Fibroblast of lung (primary cell): ENCODE data around the gene SPATA21. TPM values are rescaled to one million over a fixed set of nuclear protein-coding genes. Genes with fewer than 3 reads are reported as not detected.

Experiments used
- DNase-seq, 2 donors: peaks; one replicate each; pipeline versions ENCODE4 v3.0.0 to v3.0.0-alpha.2; 2010; ENCODE audit warnings: low read depth in 2 of 2
- H2AFZ ChIP-seq: 2 replicates; pipeline ENCODE4 v1.5.1; 2012; ENCODE audit warnings: low read length, control low read depth, inconsistent platforms
- H3K27ac ChIP-seq: 2 replicates; pipeline ENCODE4 v1.5.1; 2011; ENCODE audit warnings: low read length, control low read depth; ENCODE audit not compliant: insufficient read depth
- H3K27me3 ChIP-seq: 2 replicates; pipeline ENCODE4 v1.5.1; 2011; ENCODE audit warnings: mild to moderate bottlenecking, low read length; ENCODE audit not compliant: control insufficient read depth, insufficient read depth
- H3K36me3 ChIP-seq: 2 replicates; pipeline ENCODE4 v1.5.1; 2011; ENCODE audit warnings: low read length; ENCODE audit not compliant: control insufficient read depth, insufficient read depth
- H3K4me1 ChIP-seq: 2 replicates; pipeline ENCODE4 v1.5.1; 2011; ENCODE audit warnings: low read length; ENCODE audit not compliant: control insufficient read depth, insufficient read depth; ENCODE audit errors: extremely low read depth
- H3K4me2 ChIP-seq: 2 replicates; pipeline ENCODE4 v1.5.1; 2011; ENCODE audit warnings: low read length, control low read depth; ENCODE audit not compliant: insufficient read depth; ENCODE audit errors: extremely low read depth
- H3K4me3 ChIP-seq, 4 experiments: fragments of 200-600 bp in 1 of 4; sonication (generic) in 1 of 4; replicated peaks in 1 of 4; 2 replicates each; pipeline ENCODE4 v1.5.1; 2011 to 2016; ENCODE audit warnings: low read length in 4 of 4, low read depth in 3 of 4, mild to moderate bottlenecking in 3 of 4, control low read depth in 2 of 4, inconsistent platforms in 1 of 4, mixed read lengths in 1 of 4; ENCODE audit not compliant: insufficient read depth in 1 of 4; ENCODE audit errors: control extremely low read depth in 1 of 4
- H3K79me2 ChIP-seq: 2 replicates; pipeline ENCODE4 v1.5.1; 2012; ENCODE audit warnings: mild to moderate bottlenecking, low read length, inconsistent platforms; ENCODE audit not compliant: control insufficient read depth, insufficient read depth
- H3K9ac ChIP-seq: 2 replicates; pipeline ENCODE4 v1.5.1; 2011; ENCODE audit warnings: mild to moderate bottlenecking, low read length, control low read depth; ENCODE audit not compliant: insufficient read depth
- H3K9me3 ChIP-seq: 2 replicates; pipeline ENCODE4 v1.5.1; 2012; ENCODE audit warnings: low read depth, low read length; ENCODE audit not compliant: control insufficient read depth, insufficient read depth
- H4K20me1 ChIP-seq: 2 replicates; pipeline ENCODE4 v1.5.1; 2011; ENCODE audit warnings: low read length; ENCODE audit not compliant: control insufficient read depth, insufficient read depth; ENCODE audit errors: extremely low read depth
- EZH2 ChIP-seq: IDR thresholded peaks from 2 replicates; pipeline ENCODE4 v1.5.1; 2012; ENCODE audit warnings: low read length, control low read depth, mild to moderate bottlenecking; ENCODE audit errors: missing control alignments
- polyA plus RNA-seq, 2 donors: library from polyadenylated mRNA; depleted of rRNA in 1 of 2; stranded (reverse) in 1 of 2; unstranded in 1 of 2; fragments of >200 nt; gene quantifications; 2 replicates each; pipeline ENCODE4 v1.2.1, GENCODE V29; 2011 to 2012; ENCODE audit warnings: missing spikeins in 1 of 2
- total RNA-seq: library from RNA; depleted of rRNA; stranded (reverse); fragments of >200 nt; gene quantifications from 2 replicates; pipeline ENCODE4 v1.2.1, GENCODE V29; 2014
- TF ChIP-seq, protein P1 (sequence below), 2 donors: IDR thresholded peaks in 1 of 2; conservative IDR thresholded peaks in 1 of 2; 1 replicate in 1 of 2; 2 replicates in 1 of 2; pipeline ENCODE4 v1.5.1; 2011 to 2012; ENCODE audit warnings: low read length in 2 of 2, control low read depth in 1 of 2, inconsistent platforms in 1 of 2, low read depth in 1 of 2, mild to moderate bottlenecking in 1 of 2

Gene SPATA21
- total and polyA plus RNA-seq, 2 donors (not counting 1 experiment from before 2014, with no cell fraction given): not detected

DNA sequence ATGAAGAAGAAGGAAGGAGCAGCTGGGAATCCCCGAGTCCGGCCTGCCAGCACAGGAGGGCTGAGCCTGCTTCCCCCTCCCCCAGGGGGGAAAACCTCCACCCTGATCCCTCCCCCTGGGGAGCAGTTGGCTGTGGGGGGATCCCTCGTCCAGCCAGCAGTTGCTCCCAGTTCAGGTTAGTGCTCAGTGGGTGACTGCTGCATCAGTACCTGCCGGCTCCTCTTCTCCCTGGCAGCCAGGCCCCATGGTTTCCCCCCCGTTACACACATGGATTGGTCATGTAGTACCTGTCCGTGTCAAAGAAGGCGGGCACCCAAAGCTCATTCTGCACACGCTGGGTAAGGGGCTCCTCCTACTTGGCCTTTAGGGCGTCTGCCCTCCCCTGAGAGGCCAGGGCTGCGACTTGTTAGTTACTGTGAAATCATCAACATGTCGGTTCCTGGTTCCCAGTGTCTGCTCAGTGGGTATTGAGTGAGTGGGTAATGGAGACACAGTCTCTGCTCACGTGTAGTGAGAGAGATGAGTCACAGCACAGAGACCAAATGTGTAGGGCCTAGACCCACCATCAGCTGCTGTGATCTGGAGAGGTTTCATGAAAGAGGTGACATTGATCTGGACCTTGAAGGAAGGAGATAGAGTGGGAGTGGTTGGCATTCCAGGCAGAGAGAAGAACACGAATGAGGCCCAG, 14.8 kb upstream of the SPATA21 start:
- H2AFZ ChIP-seq: no peak overlapping the region
- peaks cover 6% of the 10 kb centered on the region for H3K79me2 ChIP-seq
- DNase-seq: no peak
- no peaks in the 10 kb centered on the region for H3K27me3 ChIP-seq
- H3K4me1 ChIP-seq: no peaks in the 10 kb centered on the region
- H3K4me3 ChIP-seq: no peak overlapping the region
- no peak overlapping the region for H3K9ac ChIP-seq
- H3K27ac ChIP-seq: no peak overlapping the region
- no peak overlapping the region for H3K4me2 ChIP-seq
- H3K36me3 ChIP-seq: peaks cover 30% of the 10 kb centered on the region
- H4K20me1 ChIP-seq: no peaks in the 10 kb centered on the region
- H3K9me3 ChIP-seq: no peaks in the 10 kb centered on the region
- no peak for TF ChIP-seq EZH2
- TF ChIP-seq, protein P1, sequence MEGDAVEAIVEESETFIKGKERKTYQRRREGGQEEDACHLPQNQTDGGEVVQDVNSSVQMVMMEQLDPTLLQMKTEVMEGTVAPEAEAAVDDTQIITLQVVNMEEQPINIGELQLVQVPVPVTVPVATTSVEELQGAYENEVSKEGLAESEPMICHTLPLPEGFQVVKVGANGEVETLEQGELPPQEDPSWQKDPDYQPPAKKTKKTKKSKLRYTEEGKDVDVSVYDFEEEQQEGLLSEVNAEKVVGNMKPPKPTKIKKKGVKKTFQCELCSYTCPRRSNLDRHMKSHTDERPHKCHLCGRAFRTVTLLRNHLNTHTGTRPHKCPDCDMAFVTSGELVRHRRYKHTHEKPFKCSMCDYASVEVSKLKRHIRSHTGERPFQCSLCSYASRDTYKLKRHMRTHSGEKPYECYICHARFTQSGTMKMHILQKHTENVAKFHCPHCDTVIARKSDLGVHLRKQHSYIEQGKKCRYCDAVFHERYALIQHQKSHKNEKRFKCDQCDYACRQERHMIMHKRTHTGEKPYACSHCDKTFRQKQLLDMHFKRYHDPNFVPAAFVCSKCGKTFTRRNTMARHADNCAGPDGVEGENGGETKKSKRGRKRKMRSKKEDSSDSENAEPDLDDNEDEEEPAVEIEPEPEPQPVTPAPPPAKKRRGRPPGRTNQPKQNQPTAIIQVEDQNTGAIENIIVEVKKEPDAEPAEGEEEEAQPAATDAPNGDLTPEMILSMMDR (conservative IDR thresholded peaks at IDR 0.05 in 1 of 2, IDR thresholded peaks at IDR 0.05 in 1 of 2; ENCODE audit: low read depth in 1 of 2, low read length in 2 of 2): no peak

DNA sequence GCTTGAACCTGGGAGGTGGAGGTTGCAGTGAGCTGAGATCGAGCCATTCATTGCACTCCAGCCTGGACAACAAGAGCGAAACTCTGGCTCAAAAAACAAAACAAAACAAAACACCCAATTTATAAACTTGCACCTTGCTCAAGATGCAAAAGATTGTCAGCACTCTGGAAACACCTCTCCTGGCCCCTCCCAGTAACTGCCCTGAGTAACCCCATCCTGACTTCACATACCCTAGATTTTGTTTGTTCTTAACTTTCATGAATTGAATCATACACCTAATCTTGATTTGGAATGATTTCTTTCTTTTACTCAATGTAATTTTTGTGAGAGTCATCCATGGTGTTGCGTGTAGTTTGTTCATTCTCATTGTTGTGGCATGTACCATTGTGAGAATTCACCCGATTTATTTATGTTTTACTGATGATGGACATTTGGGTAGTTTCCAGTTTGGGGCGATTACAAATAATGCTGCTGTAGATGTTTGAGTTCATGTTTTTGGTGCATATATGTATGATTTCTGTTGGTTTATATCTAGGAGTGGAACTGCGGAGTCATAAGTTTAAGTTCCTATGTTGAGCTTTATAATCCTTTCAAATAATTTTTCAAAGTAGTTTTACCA, 13.7 kb upstream of the SPATA21 start:
- DNase-seq: no peak
- peaks cover 6% of the 10 kb centered on the region for H3K79me2 ChIP-seq
- TF ChIP-seq EZH2: no peak
- TF ChIP-seq, protein P1 (conservative IDR thresholded peaks at IDR 0.05 in 1 of 2, IDR thresholded peaks at IDR 0.05 in 1 of 2; ENCODE audit: low read depth in 1 of 2, low read length in 2 of 2): no peak
- no peak overlapping the region for H2AFZ ChIP-seq
- H4K20me1 ChIP-seq: no peaks in the 10 kb centered on the region
- H3K4me3 ChIP-seq: no peak overlapping the region
- H3K4me2 ChIP-seq: no peak overlapping the region
- no peak overlapping the region for H3K9ac ChIP-seq
- H3K27ac ChIP-seq: no peak overlapping the region
- H3K9me3 ChIP-seq: no peaks in the 10 kb centered on the region
- H3K36me3 ChIP-seq: peaks cover 32% of the 10 kb centered on the region
- H3K27me3 ChIP-seq: no peaks in the 10 kb centered on the region
- H3K4me1 ChIP-seq: no peaks in the 10 kb centered on the region

DNA sequence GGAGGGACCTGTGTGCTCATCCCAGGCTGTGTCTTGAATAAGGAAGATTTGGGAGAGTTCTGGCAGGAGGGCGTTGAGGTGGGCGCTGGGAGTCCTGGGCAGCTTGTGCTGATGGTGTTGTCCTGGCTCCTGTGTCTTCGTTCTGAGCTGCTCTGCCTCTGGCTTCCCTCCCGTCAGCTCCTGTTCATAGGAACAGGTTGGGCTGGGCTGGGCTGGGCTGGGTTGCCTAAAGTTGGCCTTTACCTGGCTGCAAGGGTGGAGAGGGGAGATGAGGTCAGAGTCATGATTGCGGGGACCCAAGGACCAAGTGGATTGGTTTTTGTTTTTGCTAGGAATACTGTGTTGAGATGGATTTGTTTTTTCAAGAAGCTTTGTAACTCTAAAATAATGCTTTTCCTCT, 12.4 kb upstream of the SPATA21 start:
- Histone ChIP-seq H3K4me1 (no peaks in the 10 kb centered on the region), H3K36me3 (peaks cover 32% of the 10 kb centered on the region), H3K27ac (no peak overlapping the region), H3K4me3 (no peak overlapping the region), H3K79me2 (peaks cover 6% of the 10 kb centered on the region), H4K20me1 (no peaks in the 10 kb centered on the region), H3K9me3 (no peaks in the 10 kb centered on the region), H3K4me2 (no peak overlapping the region), H3K9ac (no peak overlapping the region), H2AFZ (no peak overlapping the region), H3K27me3 (no peaks in the 10 kb centered on the region)
- TF ChIP-seq, protein P1 (conservative IDR thresholded peaks at IDR 0.05 in 1 of 2, IDR thresholded peaks at IDR 0.05 in 1 of 2; ENCODE audit: low read depth in 1 of 2, low read length in 2 of 2): no peak
- no peak for TF ChIP-seq EZH2
- DNase-seq: no peak
